CD4-positive, alpha-beta memory T cell (primary cell): ENCODE measurements around the gene COIL. TPM values are rescaled to one million over a fixed set of nuclear protein-coding genes. Genes with fewer than 3 reads are reported as not detected.

Source experiments
- polyA plus RNA-seq, 2 donors: library from polyadenylated mRNA; unstranded; fragments of 300-500 nt; fragmentation: Illumina TruSeq; gene quantifications; one replicate each; pipeline ENCODE4 v1.2.3, GENCODE V29; 2021
- total RNA-seq, 2 experiments: library from RNA; stranded (reverse); gene quantifications; one replicate each; pipeline ENCODE4 v1.2.3, GENCODE V29; 2021

The COIL gene
- total and polyA plus RNA-seq, 4 experiments from 2014 or later = 14.4 to 19.6 (median 17.2) TPM

Other genes with a start within 250 kb of the COIL start
- gene C17orf67, start 127.1 kb downstream of the COIL start, total RNA-seq = 10 to 100 TPM in 1 of 2 experiments, 1 to 10 TPM in 1; 9.5 to 11.2 TPM
- gene C17orf67, start 127.1 kb downstream of the COIL start, polyA plus RNA-seq = 1 to 10 TPM in 1 of 2 donors, under 1 TPM in 1; 0.81 to 2.9 TPM
- 10 to 100 TPM; 36.7 to 37.7 TPM for gene DGKE, start 126.9 kb downstream of the COIL start, total RNA-seq
- gene DGKE, start 126.9 kb downstream of the COIL start, polyA plus RNA-seq = 1 to 10 TPM; 4.3 to 7.2 TPM
- 10 to 100 TPM; 58.4 to 62.7 TPM for gene TRIM25, start 47.0 kb downstream of the COIL start, total RNA-seq
- 1 to 10 TPM; 2.9 to 8.3 TPM for gene TRIM25, start 47.0 kb downstream of the COIL start, polyA plus RNA-seq
- 10 to 100 TPM; 16.3 to 19.4 TPM for gene SCPEP1, start 17.1 kb upstream of the COIL start, total RNA-seq
- gene SCPEP1, start 17.1 kb upstream of the COIL start, polyA plus RNA-seq = 10 to 100 TPM; 19.9 to 31.3 TPM
- gene AKAP1, start 124.2 kb upstream of the COIL start, total RNA-seq = 10 to 100 TPM; 33.0 to 35.7 TPM
- 10 to 100 TPM in 1 of 2 donors, 1 to 10 TPM in 1; 9.8 to 25.2 TPM for gene AKAP1, start 124.2 kb upstream of the COIL start, polyA plus RNA-seq